ENCODE data around the gene UBTF. TPM values are rescaled to one million over a fixed set of nuclear protein-coding genes. Genes with fewer than 3 reads are reported as not detected.

The UBTF gene
- total and polyA plus RNA-seq, 2 of the 8 experiments (the other 6 are each of a cell fraction or from before 2014, with no cell fraction given): 14.7 to 106 TPM

- no peak within 1 kb of the TSS for H2AFZ ChIP-seq (ENCODE audit: low read length)
- DNase-seq (ENCODE audit: low read depth in 1 of 2, low spot score in 2 of 2) (no peak), FAIRE-seq (no peak)
- H2BK15ac ChIP-seq (ENCODE audit: low read length): peak within 1 kb of the TSS; percentile 61; the same call in 1 of the 2 replicates
- POLR2A ChIA-PET (ENCODE audit: partially characterized antibody): interaction anchor here (1.1 to 1.9 kb wide), 5 partner anchors 8 to 49 kb away, joined by 3 to 4 read pairs (median 3); no protein-coding TSS in a partner anchor
- H3K4ac ChIP-seq (replicated peaks; ENCODE audit: insufficient read length, low read depth, low read length): no peak within 1 kb of the TSS
- no peak within 1 kb of the TSS for H4K8ac ChIP-seq (ENCODE audit: extremely low read depth, insufficient read depth, low read length)
- H3K9me3 ChIP-seq (ENCODE audit: insufficient read depth in 2 of 2, low read depth in 1 of 2, low read length in 1 of 2): no peaks in the 10 kb centered on the region
- H3K36me3 ChIP-seq (ENCODE audit: control insufficient read depth in 2 of 4, insufficient read depth in 4 of 4, low read length in 3 of 4): no peaks in the 10 kb centered on the region
- H4K20me1 ChIP-seq (replicated peaks in 1 of 2; ENCODE audit: control insufficient read depth in 1 of 2, insufficient read depth in 2 of 2, low read length in 2 of 2): no peaks in the 10 kb centered on the region
- no peaks in the 10 kb centered on the region for H3K27me3 ChIP-seq (replicated peaks in 1 of 4; ENCODE audit: control insufficient read depth in 3 of 4, extremely low read depth in 1 of 4, insufficient read depth in 3 of 4, low read length in 3 of 4)
- H3K79me2 ChIP-seq (ENCODE audit: control insufficient read depth in 1 of 2, insufficient read depth in 2 of 2, low read length in 2 of 2): no peaks in the 10 kb centered on the region
- no peak within 1 kb of the TSS for H3K27ac ChIP-seq (ENCODE audit: low read depth, low read length)
- no peak within 1 kb of the TSS; the same call in 1 of the 2 replicates for H3K18ac ChIP-seq (ENCODE audit: extremely low read depth, low read length)
- no peak within 1 kb of the TSS for H3K9ac ChIP-seq (replicated peaks in 1 of 4; ENCODE audit: extremely low read depth in 1 of 4, low read depth in 3 of 4, low read length in 3 of 4)
- H4K91ac ChIP-seq (replicated peaks; ENCODE audit: insufficient read length, low read length): no peak within 1 kb of the TSS
- no peak within 1 kb of the TSS; the same call in 1 of the 2 replicates for H2AK5ac ChIP-seq (ENCODE audit: low read depth, low read length)
- no peaks in the 10 kb centered on the region for H3K79me1 ChIP-seq (ENCODE audit: low read depth, low read length)
- H3K56ac ChIP-seq (replicated peaks; ENCODE audit: insufficient read length, low read depth, low read length): no peak within 1 kb of the TSS
- H3K4me3 ChIP-seq (ENCODE audit: extremely low read depth in 1 of 4, insufficient read depth in 2 of 4, low read depth in 3 of 4, low read length in 4 of 4): no peak within 1 kb of the TSS
- H3K23me2 ChIP-seq (ENCODE audit: low read depth, low read length): no peaks in the 10 kb centered on the region
- 0 out of 2 replicates have a peak within 1 kb of the TSS, but pooled peaks have one; percentile 17 for H2BK12ac ChIP-seq (ENCODE audit: low read depth, low read length)
- no peak within 1 kb of the TSS for H4K5ac ChIP-seq (ENCODE audit: insufficient read length, low read depth, low read length)
- no peak within 1 kb of the TSS for H3K14ac ChIP-seq (ENCODE audit: insufficient read length)
- no peak within 1 kb of the TSS for H2BK5ac ChIP-seq (ENCODE audit: low read depth, low read length)
- no peak within 1 kb of the TSS for H2BK120ac ChIP-seq (replicated peaks; ENCODE audit: low read depth, low read length)
- WGBS, 2 experiments (ENCODE audit: extremely low coverage in 1 of 2, insufficient coverage in 1 of 2, insufficient read length in 1 of 2, insufficient replicate concordance in 2 of 2, low coverage in 1 of 2, low lambda C conversion rate in 2 of 2, missing lambda C conversion rate in 1 of 2): 94% methylated on average over 3 of the region's 14 CpGs; no CpG with 5 or more reads in 1 of the 2 experiments
- CTCF ChIA-PET (ENCODE audit: partially characterized antibody): interaction anchor here (0.7 to 1.7 kb wide), 4 partner anchors 14 to 58 kb away, joined by 3 to 5 read pairs (median 4); partner anchors contain the start of gene SLC25A39
- H3K4me1 ChIP-seq (replicated peaks in 1 of 4; ENCODE audit: control insufficient read depth in 3 of 4, insufficient read depth in 4 of 4, low read length in 3 of 4): peaks cover 0 to 4% (median under 1%) of the 10 kb centered on the region in 4 experiments; a peak in 3 of 7 replicates
- no peak within 1 kb of the TSS for H3K4me2 ChIP-seq (ENCODE audit: insufficient read depth in 1 of 2, low read depth in 2 of 2, low read length in 2 of 2)
- no peak within 1 kb of the TSS for H2BK20ac ChIP-seq (ENCODE audit: low read length)
- no peak within 1 kb of the TSS for H3K23ac ChIP-seq (ENCODE audit: insufficient read length)
- TF ChIP-seq MAX (IDR thresholded peaks at IDR 0.05) (no peak), PHF8 (conservative IDR thresholded peaks at IDR 0.05; ENCODE audit: low read depth, low read length) (no peak), EP300 (IDR thresholded peaks at IDR 0.05; ENCODE audit: borderline replicate concordance in 1 of 2, low read depth in 2 of 2, low read length in 2 of 2) (no peak), ZNF274 (IDR thresholded peaks at IDR 0.05; ENCODE audit: borderline replicate concordance, extremely low read depth, low read length) (no peak), POLR2AphosphoS5 (IDR thresholded peaks at IDR 0.05; ENCODE audit: low read depth, low read length) (no peak), CTCF (IDR thresholded peaks at IDR 0.05; ENCODE audit: control extremely low read depth in 1 of 3, insufficient read depth in 1 of 3, low read depth in 1 of 3, low read length in 3 of 3) (no peak), TAF1 (IDR thresholded peaks at IDR 0.05; ENCODE audit: low read depth, low read length) (no peak), KDM4A (IDR thresholded peaks at IDR 0.05; ENCODE audit: low read depth, low read length, severe bottlenecking) (no peak), BACH1 (IDR thresholded peaks at IDR 0.05; ENCODE audit: low read length) (no peak)
These were observed 48.5 kb upstream of the UBTF start, which contains the start of gene SLC4A1 for GRCh38 chr17:44267818-44268490. SLC4A1 (minus strand) TSS chr17:44268135; CDS start chr17:44262866, 5,269 bp downstream.
